ENCODE measurements around the gene MMP24OS.

GRCh38 chr20:35296101-35296554 is 18.2 kb upstream of the MMP24OS start:
- TF ChIP-seq, protein P1, sequence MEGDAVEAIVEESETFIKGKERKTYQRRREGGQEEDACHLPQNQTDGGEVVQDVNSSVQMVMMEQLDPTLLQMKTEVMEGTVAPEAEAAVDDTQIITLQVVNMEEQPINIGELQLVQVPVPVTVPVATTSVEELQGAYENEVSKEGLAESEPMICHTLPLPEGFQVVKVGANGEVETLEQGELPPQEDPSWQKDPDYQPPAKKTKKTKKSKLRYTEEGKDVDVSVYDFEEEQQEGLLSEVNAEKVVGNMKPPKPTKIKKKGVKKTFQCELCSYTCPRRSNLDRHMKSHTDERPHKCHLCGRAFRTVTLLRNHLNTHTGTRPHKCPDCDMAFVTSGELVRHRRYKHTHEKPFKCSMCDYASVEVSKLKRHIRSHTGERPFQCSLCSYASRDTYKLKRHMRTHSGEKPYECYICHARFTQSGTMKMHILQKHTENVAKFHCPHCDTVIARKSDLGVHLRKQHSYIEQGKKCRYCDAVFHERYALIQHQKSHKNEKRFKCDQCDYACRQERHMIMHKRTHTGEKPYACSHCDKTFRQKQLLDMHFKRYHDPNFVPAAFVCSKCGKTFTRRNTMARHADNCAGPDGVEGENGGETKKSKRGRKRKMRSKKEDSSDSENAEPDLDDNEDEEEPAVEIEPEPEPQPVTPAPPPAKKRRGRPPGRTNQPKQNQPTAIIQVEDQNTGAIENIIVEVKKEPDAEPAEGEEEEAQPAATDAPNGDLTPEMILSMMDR (IDR thresholded peaks at IDR 0.05) = no peak
- TF ChIP-seq POLR2A (IDR thresholded peaks at IDR 0.05) = no peak
